GM18517 (cell line): ENCODE results near the gene MCF2L2.

Experiments
- ATAC-seq: cut with Tn5 transposase; IDR thresholded peaks from one replicate; pipeline ENCODE4 v1.9.1; 2021; ENCODE audit warnings: mild to moderate bottlenecking, moderate library complexity; ENCODE audit not compliant: unreplicated experiment

Gene MCF2L2

DNA sequence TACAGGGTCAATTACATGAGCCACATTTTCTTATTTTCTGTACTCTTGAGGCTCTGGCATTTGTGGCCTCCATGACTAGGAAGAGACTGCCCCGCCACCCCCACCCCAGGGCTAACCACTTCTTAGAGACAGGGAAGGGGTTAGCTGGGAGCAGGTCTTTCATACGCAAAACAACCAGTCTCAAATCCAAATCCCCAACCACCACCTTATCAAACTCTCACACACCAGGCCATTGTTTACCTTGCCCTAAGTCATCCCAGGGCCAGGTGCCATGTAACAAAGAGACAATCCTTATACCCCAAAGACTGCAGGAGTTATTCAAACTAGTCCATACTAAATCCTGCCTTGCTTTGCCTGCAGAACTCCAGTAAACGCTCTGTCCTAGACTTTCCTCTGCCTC lies 97.5 kb downstream of the MCF2L2 start:
- ATAC-seq = no peak

GRCh38 chr3:183329543-183329942 lies 98.9 kb downstream of the MCF2L2 start:
- ATAC-seq = no peak

GRCh38 chr3:183328823-183329222 lies 99.6 kb downstream of the MCF2L2 start:
- ATAC-seq = no peak

DNA sequence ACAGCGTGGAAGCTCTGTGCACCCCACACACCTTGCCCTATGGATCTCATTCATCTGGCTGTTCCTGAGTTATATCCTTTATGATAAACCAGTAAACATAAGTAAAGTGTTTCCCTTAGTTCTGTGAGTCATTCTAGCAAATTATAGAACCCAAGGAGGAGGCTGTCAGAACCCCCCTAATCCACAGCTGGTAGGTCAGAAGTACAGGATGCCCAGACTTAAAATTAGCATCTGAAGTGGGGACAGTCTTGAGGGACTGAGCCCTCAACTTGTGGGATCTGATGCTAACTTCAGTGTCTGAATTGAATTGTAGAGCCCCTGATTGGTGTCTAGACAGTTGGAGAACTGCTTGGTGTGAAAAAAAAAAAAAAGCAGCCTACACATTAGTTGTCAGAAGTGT lies 100.3 kb downstream of the MCF2L2 start:
- ATAC-seq = no peak

DNA sequence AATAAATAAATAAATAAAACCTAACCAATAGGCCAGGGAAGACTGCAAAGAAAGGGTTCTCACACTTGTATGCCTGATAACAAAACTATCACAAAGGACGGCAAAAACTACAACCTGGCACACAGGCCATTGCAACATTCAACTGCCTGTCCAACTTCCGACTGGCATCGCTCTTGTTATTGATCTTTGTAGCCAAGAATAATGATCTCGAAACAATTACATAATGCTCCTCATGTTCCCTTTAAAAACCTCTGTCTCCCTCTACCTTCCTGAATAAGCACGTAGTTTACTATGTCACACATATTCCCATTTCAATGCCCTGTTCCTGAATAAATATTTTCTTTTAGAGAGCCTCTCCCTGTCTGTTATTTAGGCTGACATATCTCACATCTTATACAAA lies 101.1 kb downstream of the MCF2L2 start:
- ATAC-seq = no peak

DNA sequence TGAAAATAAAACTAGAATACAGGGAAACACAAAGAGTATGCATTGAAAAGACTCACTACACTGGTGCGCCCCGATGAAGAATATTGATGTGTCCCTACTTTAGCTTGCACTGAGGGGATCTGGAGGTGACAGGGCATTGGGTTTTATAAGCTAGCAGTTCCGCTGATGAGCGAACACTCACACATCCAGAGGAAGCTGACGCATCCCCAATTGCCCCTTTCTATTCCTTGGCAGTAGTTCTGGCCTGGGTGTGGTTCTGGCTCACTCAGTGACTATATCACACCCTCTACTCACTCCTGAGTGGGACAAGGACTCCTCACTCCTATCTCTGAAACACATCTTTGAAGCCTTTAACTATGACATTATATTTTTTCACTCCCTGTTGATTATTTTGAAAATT lies 104.3 kb downstream of the MCF2L2 start:
- no peak for ATAC-seq

- ATAC-seq = no peak
Observed at GRCh38 chr3:183319371-183319770, 109.0 kb downstream of the MCF2L2 start.

DNA sequence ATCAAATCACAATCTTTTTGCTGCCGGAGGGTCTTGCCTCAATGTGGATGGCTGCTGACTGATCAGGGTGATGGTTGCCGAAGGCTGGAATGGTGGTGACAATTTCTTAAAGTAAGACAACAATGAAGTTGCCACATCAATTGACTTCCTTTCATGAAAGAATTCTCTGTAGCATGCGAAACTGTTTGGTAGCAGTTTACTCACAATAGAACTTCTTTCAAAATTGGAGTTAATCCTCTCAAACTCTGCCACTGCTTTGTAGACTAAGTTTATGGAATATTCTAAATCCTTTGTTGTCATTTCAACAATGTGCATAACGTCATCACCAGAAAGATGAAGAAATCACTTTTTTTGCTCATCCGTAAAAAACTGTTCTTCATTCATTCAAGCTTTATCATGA lies 109.5 kb downstream of the MCF2L2 start:
- no peak for ATAC-seq

DNA sequence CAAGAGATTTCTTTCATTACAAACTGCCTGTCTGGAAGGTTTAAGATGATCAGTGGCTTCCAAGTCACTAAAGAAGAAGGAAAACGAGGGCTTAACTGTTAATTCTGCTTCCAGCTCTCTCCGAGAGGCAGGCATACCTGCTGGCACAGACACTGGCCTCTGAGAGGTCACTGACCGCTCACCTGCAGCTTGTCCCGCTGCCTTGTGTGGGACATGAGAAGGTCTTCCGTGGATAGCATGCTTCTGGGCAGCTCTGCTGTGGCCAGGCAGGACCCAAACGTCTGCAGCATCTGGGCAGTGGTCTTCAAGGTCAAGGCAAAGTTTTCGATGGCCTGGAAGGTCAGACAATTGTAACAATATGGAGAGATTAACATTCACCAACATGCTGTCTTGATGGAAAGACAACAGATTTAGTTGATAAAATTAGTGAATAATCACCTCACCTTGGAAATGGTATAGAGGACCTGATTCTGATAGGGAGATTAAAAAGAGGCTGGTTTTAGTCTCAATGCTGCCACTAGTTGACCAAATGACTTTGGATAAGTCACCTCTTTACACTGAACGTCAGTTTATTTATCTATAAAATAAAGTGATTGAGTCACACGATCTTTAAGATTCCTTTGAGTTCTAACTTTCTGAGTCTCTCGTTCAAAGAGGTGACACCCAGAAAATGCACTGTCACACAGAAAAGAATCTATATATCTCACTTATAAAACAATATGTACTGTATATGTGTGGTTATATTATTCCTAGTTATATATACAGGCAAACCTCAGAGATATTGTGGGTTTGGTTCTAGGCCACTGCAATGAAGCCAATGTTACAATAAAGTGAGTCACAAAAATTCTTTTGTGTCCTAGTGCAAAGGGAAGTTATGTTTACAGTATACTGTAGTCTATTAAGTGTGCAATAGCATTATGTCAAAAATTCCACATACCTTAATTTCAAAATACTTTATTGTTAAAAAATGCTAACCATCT lies 110.2 kb downstream of the MCF2L2 start:
- no peak for ATAC-seq

DNA sequence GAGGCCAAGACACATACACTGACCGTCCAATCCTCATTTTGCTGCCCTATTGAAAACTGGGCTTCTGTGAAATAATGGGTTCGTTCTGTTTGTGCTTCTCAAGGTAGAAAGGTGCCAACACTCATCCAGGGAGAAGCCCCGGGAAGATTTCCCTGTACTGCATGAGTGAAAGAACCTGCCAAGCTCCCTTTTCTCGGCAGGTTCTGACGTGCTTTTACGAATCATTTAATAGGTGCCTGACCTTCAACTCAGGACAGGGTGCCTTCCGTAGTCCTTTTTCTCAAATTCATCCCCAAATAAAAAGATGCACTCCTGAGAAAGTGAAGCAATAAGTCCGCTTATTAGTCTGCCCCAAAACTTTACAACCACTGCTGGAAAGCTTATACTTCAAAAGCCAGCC lies 111.1 kb downstream of the MCF2L2 start:
- no peak for ATAC-seq

DNA sequence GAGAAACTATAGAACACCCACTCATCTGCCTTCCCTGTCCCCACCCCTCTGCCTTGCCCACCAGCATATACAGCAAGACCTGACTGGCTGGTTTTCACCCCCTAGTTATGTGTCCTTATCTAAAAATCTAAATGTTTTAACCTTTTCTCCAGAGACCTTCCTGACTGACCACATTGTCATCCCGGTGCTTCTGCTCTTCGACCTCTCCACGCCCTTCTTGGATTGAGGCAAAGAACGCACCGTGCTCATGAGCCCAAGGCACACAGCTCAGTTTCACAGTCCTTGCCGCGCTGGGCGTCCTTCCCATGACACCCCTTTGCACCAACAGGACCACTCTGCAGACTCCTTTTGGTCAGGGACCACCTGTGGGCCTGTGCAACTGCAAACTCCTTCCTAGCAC lies 112.7 kb downstream of the MCF2L2 start:
- ATAC-seq = no peak

GRCh38 chr3:183313764-183314163 lies 114.7 kb downstream of the MCF2L2 start:
- no peak for ATAC-seq

DNA sequence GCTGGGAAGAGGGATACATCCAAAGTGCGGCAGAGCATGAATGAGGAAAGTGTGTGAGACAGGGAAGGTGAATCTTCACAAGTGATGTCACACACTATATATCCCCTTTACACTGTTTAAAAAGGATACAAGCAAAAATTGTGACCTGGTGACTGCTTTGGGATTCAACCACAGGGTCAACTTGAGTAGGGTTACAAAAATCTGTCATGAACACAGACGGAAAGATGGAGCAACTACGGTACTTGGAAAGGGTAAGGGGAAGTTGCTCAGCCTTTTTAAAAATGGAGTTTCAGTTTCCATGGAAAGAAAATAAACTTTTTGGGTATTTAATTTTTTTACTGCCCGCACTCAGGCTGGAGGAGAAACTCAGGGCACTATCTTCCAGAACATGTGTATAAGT lies 115.1 kb downstream of the MCF2L2 start:
- no peak for ATAC-seq

DNA sequence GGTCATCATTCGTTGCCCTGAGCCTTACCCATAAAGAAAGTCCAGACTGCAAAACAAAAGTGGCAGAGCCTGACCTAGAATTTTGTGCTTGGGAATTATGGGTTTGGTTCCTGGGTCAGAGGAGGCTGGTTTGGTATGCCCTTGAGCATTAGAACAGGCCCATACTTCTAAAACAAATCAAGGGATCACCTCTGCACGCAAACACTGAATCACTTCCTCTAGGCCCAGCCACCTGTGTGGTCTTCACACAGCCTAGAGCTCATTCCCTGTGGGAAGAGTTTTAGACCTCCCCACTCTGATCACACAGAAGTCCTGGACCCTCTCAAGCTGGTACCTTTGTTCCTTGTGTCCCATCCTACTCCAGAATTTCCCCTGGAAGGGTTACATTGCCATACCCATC lies 116.0 kb downstream of the MCF2L2 start:
- ATAC-seq = no peak

DNA sequence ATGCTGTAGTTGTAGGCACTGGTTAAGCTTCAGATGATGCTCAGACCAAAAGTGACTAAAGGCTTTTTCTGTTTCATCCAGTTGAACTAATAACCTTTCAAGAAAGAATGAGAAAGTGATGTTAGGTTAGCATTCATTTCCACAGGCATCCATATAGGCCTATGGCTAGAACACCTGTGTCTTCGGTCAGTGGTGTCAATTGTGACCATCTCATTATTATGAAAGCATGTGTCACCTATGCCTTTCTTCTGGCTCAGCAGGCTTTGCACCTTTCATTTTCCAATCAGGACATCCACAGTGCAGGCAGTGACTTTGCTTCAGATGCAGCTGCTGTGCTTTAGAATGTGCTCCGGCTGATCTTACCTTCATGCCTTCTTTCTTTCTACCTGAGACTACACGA lies 117.5 kb downstream of the MCF2L2 start:
- ATAC-seq = no peak

GRCh38 chr3:183309276-183309675 lies 119.1 kb downstream of the MCF2L2 start:
- ATAC-seq = no peak

DNA sequence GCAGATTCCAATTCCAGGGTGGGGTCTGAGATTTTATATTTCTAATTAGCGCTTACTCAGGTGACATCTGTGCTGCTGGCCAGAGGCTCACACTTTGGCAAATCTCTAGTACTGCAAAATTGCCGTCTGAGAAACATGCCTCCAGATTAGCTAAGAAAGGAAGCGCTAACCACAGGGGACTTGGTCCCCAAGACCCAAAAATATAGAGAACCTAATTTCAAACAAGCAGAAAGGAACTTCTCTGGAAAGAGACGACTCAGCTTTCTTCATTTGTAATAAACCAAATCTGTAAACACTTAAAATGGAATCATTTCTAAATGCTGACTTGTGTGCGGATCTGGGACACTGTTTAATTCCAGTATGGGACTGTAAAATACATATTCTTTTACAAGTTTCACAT lies 119.7 kb downstream of the MCF2L2 start:
- no peak for ATAC-seq

DNA sequence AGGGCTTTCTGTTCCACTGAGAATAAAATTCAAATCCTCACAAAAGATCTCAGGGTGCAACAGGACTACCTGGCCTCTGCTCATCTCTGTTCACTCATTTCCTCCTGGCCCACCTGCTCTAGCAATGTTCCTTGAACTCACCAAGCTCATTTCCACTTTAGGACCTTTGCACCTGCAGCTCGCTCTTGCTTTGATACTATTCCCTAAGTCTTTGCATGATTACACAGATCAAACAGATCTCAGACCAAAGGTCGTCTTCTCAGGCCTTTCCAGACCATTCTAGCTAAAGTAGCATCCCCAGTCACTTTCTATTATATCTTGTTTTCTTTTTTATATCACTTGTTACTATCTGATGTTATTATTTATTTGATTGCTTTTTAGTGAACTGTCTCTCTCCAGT lies 120.7 kb downstream of the MCF2L2 start:
- no peak for ATAC-seq

DNA sequence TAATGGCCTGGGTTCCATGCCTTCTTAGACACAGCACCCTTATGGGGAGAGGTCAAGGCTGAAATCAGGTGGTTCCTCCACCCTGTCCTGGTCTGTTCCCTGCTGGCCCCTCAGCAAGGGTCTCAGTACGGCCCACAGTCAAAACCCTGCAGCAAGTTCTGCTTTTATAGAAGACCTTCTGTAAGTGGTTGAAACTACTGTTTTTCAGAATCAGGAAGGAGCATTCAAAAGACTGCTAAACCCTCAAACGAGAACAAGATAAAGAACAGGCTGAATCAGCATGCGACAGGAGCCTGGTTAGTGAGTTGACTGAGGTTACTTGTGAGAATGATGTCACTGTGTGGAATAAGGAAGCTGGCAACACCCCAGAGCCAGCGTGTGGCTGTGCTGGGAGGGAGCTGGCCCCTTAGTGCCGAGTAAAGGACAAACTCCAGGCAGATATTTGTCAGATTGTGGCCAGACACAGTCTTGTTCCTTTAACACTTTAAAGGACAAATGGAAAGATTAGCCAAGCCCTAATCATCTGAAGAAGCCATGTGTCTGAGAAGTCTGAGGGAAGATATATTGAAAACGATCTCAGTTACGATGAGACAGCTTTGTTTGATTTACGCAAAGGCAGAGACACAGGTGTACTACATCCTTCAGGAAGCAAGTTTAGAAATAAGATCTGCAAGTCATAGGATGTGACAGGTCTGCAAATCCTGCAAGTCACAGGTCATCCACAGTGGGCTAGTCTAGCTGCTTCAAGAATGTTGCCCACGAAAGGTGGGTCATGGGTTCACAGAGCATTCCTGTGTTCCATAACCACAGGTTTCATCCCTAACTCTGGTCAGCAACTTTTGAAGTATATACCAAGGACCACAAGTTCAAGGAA lies 121.4 kb downstream of the MCF2L2 start:
- no peak for ATAC-seq

GRCh38 chr3:183303690-183304089 lies 124.7 kb downstream of the MCF2L2 start:
- no peak for ATAC-seq

DNA sequence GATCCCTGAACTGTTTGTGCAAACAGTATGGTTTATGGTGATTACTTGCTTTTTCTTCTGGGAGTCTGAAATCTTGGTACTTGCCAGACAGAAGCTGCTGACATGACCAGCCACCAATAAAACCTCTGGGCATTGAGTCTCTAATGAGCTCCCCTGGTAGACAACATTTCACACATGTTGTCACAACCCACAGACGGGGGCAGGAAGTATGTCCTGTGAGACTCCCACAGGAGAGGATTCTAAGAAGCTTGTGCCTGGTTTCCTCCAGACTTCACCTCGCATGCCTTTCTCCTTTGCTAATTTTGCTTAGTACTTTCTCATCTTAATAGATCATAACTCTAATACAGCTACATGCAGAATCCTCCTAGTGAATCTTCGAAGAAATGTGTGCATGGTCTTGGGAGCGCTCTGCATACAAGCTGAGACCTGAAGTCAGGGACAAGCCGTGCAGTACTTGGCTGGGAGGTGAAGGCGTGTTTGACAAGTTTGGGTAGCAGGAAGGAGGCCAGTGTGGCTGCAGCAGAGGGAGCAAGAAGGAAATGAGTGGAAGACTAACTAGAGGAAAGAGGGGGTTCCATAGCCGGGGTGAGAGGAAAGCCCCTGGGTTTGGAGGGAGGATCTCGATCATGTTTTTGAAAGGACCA lies 126.4 kb downstream of the MCF2L2 start:
- ATAC-seq = no peak
